HEK293T (cell line): ENCODE measurements around the gene ZBTB7B.

Experiments used
- CTCF ChIA-PET: fragments of 350-600 bp; formaldehyde crosslinking; extraction: SDS; loops from one replicate; lab custom pipeline; 2021; ENCODE audit warnings: antibody characterized with exemption, inconsistent platforms; lab: Yijun Ruan, JAX
- POLR2A ChIA-PET: fragments of 350-600 bp; formaldehyde crosslinking; extraction: SDS; loops from one replicate; lab custom pipeline; 2020; ENCODE audit warnings: antibody characterized with exemption, inconsistent platforms; lab: Yijun Ruan, JAX
- DNase-seq: peaks from one replicate; pipeline ENCODE4 v3.0.0; 2012; ENCODE audit warnings: mixed read lengths; ENCODE audit errors: extremely low spot score
- ARNT ChIP-seq: fragments of 450-650 bp; IDR thresholded peaks from 2 replicates; pipeline ENCODE4 v1.6.1; 2017; ENCODE audit warnings: mild to moderate bottlenecking
- BHLHE40 ChIP-seq: fragments of 450-650 bp; IDR thresholded peaks from 2 replicates; pipeline ENCODE4 v1.6.1; 2016; ENCODE audit warnings: mild to moderate bottlenecking, moderate library complexity, borderline replicate concordance
- CTBP1 ChIP-seq: fragments of 450-650 bp; IDR thresholded peaks from 2 replicates; pipeline ENCODE4 v1.6.1; 2016; ENCODE audit warnings: borderline replicate concordance
- ELF4 ChIP-seq: fragments of 450-650 bp; IDR thresholded peaks from 2 replicates; pipeline ENCODE4 v1.6.1; 2017; ENCODE audit warnings: antibody characterized with exemption
- FOXA1 ChIP-seq: fragments of 450-650 bp; IDR thresholded peaks from 2 replicates; pipeline ENCODE4 v1.6.1; 2016; ENCODE audit warnings: mild to moderate bottlenecking
- FOXK2 ChIP-seq: fragments of 450-650 bp; IDR thresholded peaks from 2 replicates; pipeline ENCODE4 v1.6.1; 2016; ENCODE audit warnings: mild to moderate bottlenecking
- FOXM1 ChIP-seq: fragments of 450-650 bp; IDR thresholded peaks from 2 replicates; pipeline ENCODE4 v1.6.1; 2017; ENCODE audit warnings: mild to moderate bottlenecking, borderline replicate concordance
- HDGF ChIP-seq: fragments of 450-650 bp; IDR thresholded peaks from 2 replicates; pipeline ENCODE4 v1.6.1; 2017; ENCODE audit warnings: antibody characterized with exemption, borderline replicate concordance
- L3MBTL2 ChIP-seq: fragments of 450-650 bp; conservative IDR thresholded peaks from 2 replicates; pipeline ENCODE4 v1.6.1; 2016; ENCODE audit warnings: mild to moderate bottlenecking
- LEF1 ChIP-seq: fragments of 450-650 bp; IDR thresholded peaks from 2 replicates; pipeline ENCODE4 v1.6.1; 2017; ENCODE audit warnings: mild to moderate bottlenecking, borderline replicate concordance
- NFRKB ChIP-seq: fragments of 450-650 bp; IDR thresholded peaks from 2 replicates; pipeline ENCODE4 v1.6.1; 2016; ENCODE audit warnings: mild to moderate bottlenecking, moderate library complexity
- SP1 ChIP-seq: fragments of 450-650 bp; IDR thresholded peaks from 2 replicates; pipeline ENCODE4 v1.6.1; 2017
- SUZ12 ChIP-seq: fragments of 450-650 bp; IDR thresholded peaks from 2 replicates; pipeline ENCODE4 v1.6.1; 2016; ENCODE audit warnings: mild to moderate bottlenecking
- TARDBP ChIP-seq: fragments of 450-650 bp; IDR thresholded peaks from 2 replicates; pipeline ENCODE4 v1.6.1; 2016
- ZNF384 ChIP-seq: fragments of 450-650 bp; IDR thresholded peaks from 2 replicates; pipeline ENCODE4 v1.6.1; 2016
- TF ChIP-seq, protein P1 (sequence below): fragments of 450-650 bp; IDR thresholded peaks from 2 replicates; pipeline ENCODE4 v1.6.1; 2016

The ZBTB7B gene

DNA sequence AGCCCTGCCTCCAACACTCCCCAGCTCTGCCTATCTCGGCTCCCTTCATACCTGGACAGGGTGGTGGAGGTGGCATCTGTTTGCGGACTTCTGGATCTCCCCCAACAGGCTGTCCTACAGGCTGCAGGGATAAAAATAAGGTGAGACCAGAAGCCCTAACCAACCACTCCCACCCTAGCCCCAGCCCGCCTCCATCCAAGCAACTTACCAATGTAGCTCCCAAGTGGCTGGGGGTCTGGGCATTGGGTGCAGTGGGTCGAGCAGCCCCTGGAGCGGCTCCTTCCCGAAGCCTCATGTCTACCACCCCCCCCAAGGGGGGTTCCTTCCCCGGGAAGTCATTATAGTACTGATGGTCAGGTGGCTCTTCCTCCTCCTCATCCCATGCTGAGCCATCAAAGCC, 36.5 kb upstream of the ZBTB7B start:
- POLR2A ChIA-PET, result interaction anchor here (0.6 to 1.4 kb wide), 3 partner anchors 14 to 34 kb away, joined by 3 read pairs; no protein-coding TSS in a partner anchor
- no peak for TF ChIP-seq FOXM1
- no peak for TF ChIP-seq ARNT
- TF ChIP-seq CTBP1, result no peak
- no peak for TF ChIP-seq SP1
- TF ChIP-seq, protein P1, sequence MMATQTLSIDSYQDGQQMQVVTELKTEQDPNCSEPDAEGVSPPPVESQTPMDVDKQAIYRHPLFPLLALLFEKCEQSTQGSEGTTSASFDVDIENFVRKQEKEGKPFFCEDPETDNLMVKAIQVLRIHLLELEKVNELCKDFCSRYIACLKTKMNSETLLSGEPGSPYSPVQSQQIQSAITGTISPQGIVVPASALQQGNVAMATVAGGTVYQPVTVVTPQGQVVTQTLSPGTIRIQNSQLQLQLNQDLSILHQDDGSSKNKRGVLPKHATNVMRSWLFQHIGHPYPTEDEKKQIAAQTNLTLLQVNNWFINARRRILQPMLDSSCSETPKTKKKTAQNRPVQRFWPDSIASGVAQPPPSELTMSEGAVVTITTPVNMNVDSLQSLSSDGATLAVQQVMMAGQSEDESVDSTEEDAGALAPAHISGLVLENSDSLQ, result no peak
- CTCF ChIA-PET, result interaction anchor here (1.1 kb wide), 1 partner anchor 33 kb away, joined by 4 read pairs; no protein-coding TSS in a partner anchor
- no peak for DNase-seq

GRCh38 chr1:154967331-154967950, 35.2 kb upstream of the ZBTB7B start:
- ChIA-PET CTCF (interaction anchor here (1.1 kb wide), 1 partner anchor 32 kb away, joined by 4 read pairs; no protein-coding TSS in a partner anchor), POLR2A (no interaction called here)
- DNase-seq, result no peak
- TF ChIP-seq ZNF384, result no peak
- no peak for TF ChIP-seq BHLHE40
- no peak for TF ChIP-seq L3MBTL2
- no peak for TF ChIP-seq NFRKB
- TF ChIP-seq CTBP1, result no peak
- TF ChIP-seq SUZ12, result no peak
- no peak for TF ChIP-seq FOXA1
- no peak for TF ChIP-seq ARNT
- no peak for TF ChIP-seq FOXK2
- TF ChIP-seq FOXM1, result no peak
- no peak for TF ChIP-seq TARDBP
- no peak for TF ChIP-seq ELF4
- no peak for TF ChIP-seq HDGF
- no peak for TF ChIP-seq SP1
- no peak for TF ChIP-seq LEF1
- TF ChIP-seq, protein P1, result no peak

GRCh38 chr1:154968731-154969130, 33.9 kb upstream of the ZBTB7B start:
- ChIA-PET CTCF (interaction anchor here (0.6 kb wide), 1 partner anchor 275 kb away, joined by 3 read pairs; no protein-coding TSS in a partner anchor), POLR2A (interaction anchor here (1.0 to 6.6 kb wide), 2 partner anchors 15 to 26 kb away, joined by 4 to 58 read pairs; partner anchors contain the start of gene FLAD1)
- no peak for TF ChIP-seq BHLHE40
- no peak for TF ChIP-seq NFRKB
- TF ChIP-seq TARDBP, result no peak
- TF ChIP-seq HDGF, result no peak
- TF ChIP-seq, protein P1, result no peak
- no peak for TF ChIP-seq SUZ12
- TF ChIP-seq LEF1, result no peak
- no peak for TF ChIP-seq CTBP1
- TF ChIP-seq FOXM1, result no peak
- no peak for TF ChIP-seq ELF4
- DNase-seq, result no peak

DNA sequence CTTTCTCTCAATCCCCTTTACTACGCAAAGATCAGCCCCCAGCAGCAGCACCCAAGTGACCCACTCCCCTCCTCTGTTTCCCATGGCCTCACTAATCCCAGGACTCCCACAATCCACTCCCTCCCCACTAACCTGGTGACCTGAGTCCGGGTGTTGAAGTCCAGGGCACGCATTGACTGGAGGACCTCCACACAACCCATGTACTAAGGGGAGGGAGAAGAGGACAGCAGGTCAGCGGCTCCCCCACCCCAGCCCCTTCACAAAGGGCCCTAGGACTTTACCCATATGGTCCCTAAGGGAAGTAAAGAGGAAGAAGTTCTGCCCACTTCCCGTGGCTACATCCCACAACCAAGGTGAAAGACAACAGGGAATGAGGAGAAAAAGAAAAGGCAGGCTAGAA, 33.4 kb upstream of the ZBTB7B start:
- POLR2A ChIA-PET, result interaction anchor here (0.9 to 6.6 kb wide), 3 partner anchors 13 to 25 kb away, joined by 4 to 58 read pairs (median 5); partner anchors contain the start of genes FLAD1 and PBXIP1
- DNase-seq, result no peak
- TF ChIP-seq TARDBP (no peak), LEF1 (no peak), FOXM1 (no peak), NFRKB (no peak), HDGF (no peak), ARNT (no peak), CTBP1 (no peak)
- CTCF ChIA-PET, result no interaction called here

DNA sequence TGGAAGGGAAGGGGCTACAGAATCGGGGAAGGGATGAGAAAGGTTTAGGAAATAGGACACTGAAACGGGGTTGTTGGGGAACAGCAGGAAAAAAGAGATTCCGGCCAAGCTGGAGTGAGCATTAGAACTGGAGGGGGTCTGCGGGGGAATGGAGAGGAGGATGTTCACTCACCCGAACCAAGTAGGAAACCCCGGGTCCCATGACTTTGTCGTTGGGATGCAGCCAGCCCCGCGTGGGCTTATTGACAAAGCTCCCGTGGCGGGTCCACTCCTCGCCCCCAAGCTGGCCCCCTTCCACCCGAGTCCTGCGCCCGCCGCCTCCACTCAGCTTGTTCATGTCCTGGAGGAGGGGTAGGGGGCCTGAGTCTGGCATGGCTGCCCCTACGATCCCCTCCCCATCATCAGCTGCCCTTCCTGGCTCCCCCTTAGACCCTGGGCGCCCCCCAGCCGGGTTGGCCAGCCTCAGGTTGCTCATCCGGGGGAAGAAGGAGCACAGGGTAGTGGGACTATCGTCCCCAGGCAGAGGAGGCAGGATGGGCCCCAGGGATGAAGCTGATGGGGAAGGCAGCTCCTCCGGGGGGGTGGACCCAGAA, 32.6 kb upstream of the ZBTB7B start:
- CTCF ChIA-PET, result interaction anchor here (0.7 to 2.2 kb wide), 4 partner anchors 8 to 115 kb away, joined by 4 to 8 read pairs (median 4); partner anchors contain the start of genes PBXIP1 and PYGO2
- POLR2A ChIA-PET, result interaction anchor here (0.9 to 6.6 kb wide), 9 partner anchors 8 to 223 kb away, joined by 3 to 59 read pairs (median 7); partner anchors contain the start of genes FLAD1, LENEP, PBXIP1 and PMVK
- DNase-seq, result no peak
- TF ChIP-seq FOXM1, result no peak
- TF ChIP-seq, protein P1, result no peak
- TF ChIP-seq LEF1, result no peak
- no peak for TF ChIP-seq L3MBTL2
- TF ChIP-seq FOXA1, result no peak
- no peak for TF ChIP-seq NFRKB
- TF ChIP-seq CTBP1, result no peak
- no peak for TF ChIP-seq SP1
- no peak for TF ChIP-seq ZNF384
- no peak for TF ChIP-seq HDGF
- no peak for TF ChIP-seq BHLHE40
- TF ChIP-seq ARNT, result no peak
- TF ChIP-seq ELF4, result no peak
- TF ChIP-seq FOXK2, result no peak
- TF ChIP-seq TARDBP, result no peak
- no peak for TF ChIP-seq SUZ12
